Activated T-cell treated with anti-CD3 and anti-CD28 coated beads, Interleukin-2, amount 50 U/mL, for 4 hours (primary cell): ENCODE measurements around the gene ODAD3. TPM values are rescaled to one million over a fixed set of nuclear protein-coding genes. Genes with fewer than 3 reads are reported as not detected.

Source experiments
- ATAC-seq, 2 donors: fragments of 200-7000 bp; cut with Tn5 transposase; one replicate each; pipeline ENCODE4 v1.10.0; 2021
- DNase-seq: peaks from one replicate; pipeline ENCODE4 v3.0.0-alpha.2; 2020
- H3K27me3 Mint-ChIP-seq: one replicate; pipeline ENCODE4 v1.8.0; 2021; ENCODE audit warnings: low read depth, mixed read lengths
- H3K36me3 Mint-ChIP-seq: one replicate; pipeline ENCODE4 v1.8.0; 2022; ENCODE audit warnings: mixed read lengths; ENCODE audit not compliant: insufficient read depth
- H3K4me1 Mint-ChIP-seq: one replicate; pipeline ENCODE4 v1.8.0; 2021; ENCODE audit warnings: low read depth, mixed read lengths
- H3K4me3 Mint-ChIP-seq: one replicate; pipeline ENCODE4 v1.8.0; 2021; ENCODE audit warnings: mild to moderate bottlenecking, moderate library complexity, mixed read lengths
- H3K9me3 Mint-ChIP-seq: one replicate; pipeline ENCODE4 v1.8.0; 2021; ENCODE audit warnings: mixed read lengths
- total RNA-seq, 3 donors: library from RNA; stranded (reverse); gene quantifications; one replicate each; pipeline ENCODE4 v1.2.1, GENCODE V29; 2021

Gene ODAD3
- total RNA-seq, 3 donors from 2014 or later = 0.11 TPM; not detected in 2

GRCh38 chr19:11451871-11452619, 17.1 kb upstream of the ODAD3 start:
- Mint-ChIP-seq H3K4me1 (no peaks in the 10 kb centered on the region), H3K9me3 (no peaks in the 10 kb centered on the region), H3K4me3 (no peak overlapping the region), H3K27me3 (no peaks in the 10 kb centered on the region), H3K36me3 (peaks cover 4% of the 10 kb centered on the region)
- ATAC-seq (no peak), DNase-seq (no peak)

- Mint-ChIP-seq H3K9me3 (no peaks in the 10 kb centered on the region), H3K4me1 (no peaks in the 10 kb centered on the region), H3K36me3 (peaks cover 4% of the 10 kb centered on the region), H3K4me3 (no peak overlapping the region), H3K27me3 (no peaks in the 10 kb centered on the region)
- no peak for DNase-seq
- ATAC-seq = no peak
Observed at GRCh38 chr19:11451327-11451870, 16.5 kb upstream of the ODAD3 start.

GRCh38 chr19:11450570-11451326, 15.8 kb upstream of the ODAD3 start:
- no peaks in the 10 kb centered on the region for H3K4me1 Mint-ChIP-seq
- H3K27me3 Mint-ChIP-seq = no peaks in the 10 kb centered on the region
- H3K36me3 Mint-ChIP-seq = peaks cover 4% of the 10 kb centered on the region
- H3K4me3 Mint-ChIP-seq = no peak overlapping the region
- no peaks in the 10 kb centered on the region for H3K9me3 Mint-ChIP-seq
- ATAC-seq (no peak), DNase-seq (no peak)

- peaks cover 4% of the 10 kb centered on the region for H3K36me3 Mint-ChIP-seq
- H3K27me3 Mint-ChIP-seq = no peaks in the 10 kb centered on the region
- no peak overlapping the region for H3K4me3 Mint-ChIP-seq
- DNase-seq (no peak), ATAC-seq (no peak)
- no peaks in the 10 kb centered on the region for H3K4me1 Mint-ChIP-seq
- H3K9me3 Mint-ChIP-seq = no peaks in the 10 kb centered on the region
Observed at GRCh38 chr19:11448923-11449554, 14.1 kb upstream of the ODAD3 start.

- H3K4me3 Mint-ChIP-seq = no peak overlapping the region
- ATAC-seq = no peak
- H3K9me3 Mint-ChIP-seq = no peaks in the 10 kb centered on the region
- DNase-seq = no peak
- no peaks in the 10 kb centered on the region for H3K4me1 Mint-ChIP-seq
- no peaks in the 10 kb centered on the region for H3K27me3 Mint-ChIP-seq
- peaks cover 4% of the 10 kb centered on the region for H3K36me3 Mint-ChIP-seq
Observed at GRCh38 chr19:11448410-11448809, 13.5 kb upstream of the ODAD3 start.

GRCh38 chr19:11447347-11448262, 12.7 kb upstream of the ODAD3 start:
- H3K36me3 Mint-ChIP-seq = peaks cover 4% of the 10 kb centered on the region
- H3K4me1 Mint-ChIP-seq = no peaks in the 10 kb centered on the region
- DNase-seq (no peak), ATAC-seq (no peak)
- H3K27me3 Mint-ChIP-seq = no peaks in the 10 kb centered on the region
- H3K9me3 Mint-ChIP-seq = no peaks in the 10 kb centered on the region
- H3K4me3 Mint-ChIP-seq = no peak overlapping the region

- Mint-ChIP-seq H3K4me3 (no peak overlapping the region), H3K9me3 (no peaks in the 10 kb centered on the region), H3K4me1 (peaks cover 2% of the 10 kb centered on the region), H3K27me3 (no peaks in the 10 kb centered on the region), H3K36me3 (peaks cover 9% of the 10 kb centered on the region)
- peak; percentile 53 to 75 for ATAC-seq
- peak; percentile 44 for DNase-seq
Observed at GRCh38 chr19:11446652-11447301, 11.9 kb upstream of the ODAD3 start.

- ATAC-seq (no peak), DNase-seq (no peak)
- Mint-ChIP-seq H3K36me3 (peaks cover 9% of the 10 kb centered on the region), H3K4me3 (no peak overlapping the region), H3K27me3 (no peaks in the 10 kb centered on the region), H3K4me1 (peaks cover 2% of the 10 kb centered on the region), H3K9me3 (no peaks in the 10 kb centered on the region)
Observed at GRCh38 chr19:11446271-11446651, 11.3 kb upstream of the ODAD3 start.

- Mint-ChIP-seq H3K27me3 (no peaks in the 10 kb centered on the region), H3K9me3 (no peaks in the 10 kb centered on the region), H3K36me3 (peaks cover 13% of the 10 kb centered on the region), H3K4me3 (no peak overlapping the region), H3K4me1 (peaks cover 2% of the 10 kb centered on the region)
- DNase-seq = no peak
- ATAC-seq = no peak
Observed at GRCh38 chr19:11445141-11445540, 10.2 kb upstream of the ODAD3 start.

GRCh38 chr19:11444059-11444458, 9.1 kb upstream of the ODAD3 start:
- ATAC-seq (no peak), DNase-seq (no peak)
- Mint-ChIP-seq H3K36me3 (peaks cover 13% of the 10 kb centered on the region), H3K27me3 (no peaks in the 10 kb centered on the region), H3K4me3 (no peak overlapping the region), H3K9me3 (no peaks in the 10 kb centered on the region), H3K4me1 (peaks cover 2% of the 10 kb centered on the region)

GRCh38 chr19:11437955-11438354, 3.0 kb upstream of the ODAD3 start:
- no peak for ATAC-seq
- peaks cover 21% of the 10 kb centered on the region for H3K36me3 Mint-ChIP-seq
- peak overlapping the region; percentile 100 for H3K4me3 Mint-ChIP-seq
- DNase-seq = no peak
- H3K9me3 Mint-ChIP-seq = no peaks in the 10 kb centered on the region
- H3K4me1 Mint-ChIP-seq = peaks cover 22% of the 10 kb centered on the region
- no peaks in the 10 kb centered on the region for H3K27me3 Mint-ChIP-seq

- H3K36me3 Mint-ChIP-seq = peaks cover 12% of the 10 kb centered on the region
- ATAC-seq (no peak), DNase-seq (no peak)
- H3K9me3 Mint-ChIP-seq = no peaks in the 10 kb centered on the region
- H3K4me3 Mint-ChIP-seq = peak overlapping the region; percentile 100
- H3K4me1 Mint-ChIP-seq = peaks cover 20% of the 10 kb centered on the region
- no peaks in the 10 kb centered on the region for H3K27me3 Mint-ChIP-seq
Observed at GRCh38 chr19:11435833-11436313, 952 bp upstream of the ODAD3 start.

- H3K27me3 Mint-ChIP-seq = peaks cover 2% of the 10 kb centered on the region
- H3K4me3 Mint-ChIP-seq = peak overlapping the region; percentile 100
- ATAC-seq (peak; percentile 9 to 13), DNase-seq (no peak)
- no peaks in the 10 kb centered on the region for H3K9me3 Mint-ChIP-seq
- H3K36me3 Mint-ChIP-seq = peaks cover 8% of the 10 kb centered on the region
- H3K4me1 Mint-ChIP-seq = peaks cover 20% of the 10 kb centered on the region
Observed at GRCh38 chr19:11434703-11435056, 241 bp downstream of the ODAD3 start.
